ENCODE data around the gene LRCOL1.

LRCOL1 gene

GRCh38 chr12:132658149-132658894 is 47.9 kb upstream of the LRCOL1 start:
- Histone ChIP-seq H3K36me3 (ENCODE audit: control insufficient read depth, low read length) (peaks cover 98% of the 10 kb centered on the region), H3K4me3 (ENCODE audit: low read length) (no peak overlapping the region), H3F3A (ENCODE audit: control insufficient read depth, insufficient read depth) (peaks cover 3% of the 10 kb centered on the region; the same call in 1 of the 2 replicates), H3K4me2 (ENCODE audit: low read length) (no peak overlapping the region), H3K27me3 (ENCODE audit: control insufficient read depth, low read length) (no peaks in the 10 kb centered on the region), H3K9me3 (ENCODE audit: control insufficient read depth, insufficient read depth, low read length) (no peaks in the 10 kb centered on the region), H3K4me1 (ENCODE audit: control insufficient read depth, low read length) (no peaks in the 10 kb centered on the region), H3K27ac (ENCODE audit: low read depth, low read length) (no peak overlapping the region), H3K9me2 (replicated peaks; ENCODE audit: control insufficient read depth, low read length) (no peaks in the 10 kb centered on the region), H3K79me2 (ENCODE audit: control insufficient read depth, low read length) (0 out of 2 replicates have a peak, but pooled peaks cover 6% of the 10 kb centered on the region), H4K20me1 (ENCODE audit: control insufficient read depth, insufficient read depth, low read depth, low read length) (no peaks in the 10 kb centered on the region)
- TF ChIP-seq CTCF (IDR thresholded peaks at IDR 0.05; ENCODE audit: low read depth, low read length, poor library complexity, severe bottlenecking): no peak
- no peak for TF ChIP-seq EZH2phosphoT487 (IDR thresholded peaks at IDR 0.05; ENCODE audit: borderline replicate concordance, low read length)

GRCh38 chr12:132657004-132657727 is 46.8 kb upstream of the LRCOL1 start:
- TF ChIP-seq CTCF (IDR thresholded peaks at IDR 0.05; ENCODE audit: low read depth, low read length, poor library complexity, severe bottlenecking): no peak
- TF ChIP-seq EZH2phosphoT487 (IDR thresholded peaks at IDR 0.05; ENCODE audit: borderline replicate concordance, low read length): no peak
- peaks cover 3% of the 10 kb centered on the region; the same call in 1 of the 2 replicates for H3F3A ChIP-seq (ENCODE audit: control insufficient read depth, insufficient read depth)
- H4K20me1 ChIP-seq (ENCODE audit: control insufficient read depth, insufficient read depth, low read depth, low read length): no peaks in the 10 kb centered on the region
- no peak overlapping the region for H3K4me3 ChIP-seq (ENCODE audit: low read length)
- H3K4me1 ChIP-seq (ENCODE audit: control insufficient read depth, low read length): no peaks in the 10 kb centered on the region
- H3K79me2 ChIP-seq (ENCODE audit: control insufficient read depth, low read length): no peaks in the 10 kb centered on the region
- H3K4me2 ChIP-seq (ENCODE audit: low read length): no peak overlapping the region
- no peak overlapping the region for H3K27ac ChIP-seq (ENCODE audit: low read depth, low read length)
- H3K9me3 ChIP-seq (ENCODE audit: control insufficient read depth, insufficient read depth, low read length): no peaks in the 10 kb centered on the region
- peaks cover 98% of the 10 kb centered on the region for H3K36me3 ChIP-seq (ENCODE audit: control insufficient read depth, low read length)
- no peaks in the 10 kb centered on the region for H3K27me3 ChIP-seq (ENCODE audit: control insufficient read depth, low read length)
- no peaks in the 10 kb centered on the region for H3K9me2 ChIP-seq (replicated peaks; ENCODE audit: control insufficient read depth, low read length)

DNA sequence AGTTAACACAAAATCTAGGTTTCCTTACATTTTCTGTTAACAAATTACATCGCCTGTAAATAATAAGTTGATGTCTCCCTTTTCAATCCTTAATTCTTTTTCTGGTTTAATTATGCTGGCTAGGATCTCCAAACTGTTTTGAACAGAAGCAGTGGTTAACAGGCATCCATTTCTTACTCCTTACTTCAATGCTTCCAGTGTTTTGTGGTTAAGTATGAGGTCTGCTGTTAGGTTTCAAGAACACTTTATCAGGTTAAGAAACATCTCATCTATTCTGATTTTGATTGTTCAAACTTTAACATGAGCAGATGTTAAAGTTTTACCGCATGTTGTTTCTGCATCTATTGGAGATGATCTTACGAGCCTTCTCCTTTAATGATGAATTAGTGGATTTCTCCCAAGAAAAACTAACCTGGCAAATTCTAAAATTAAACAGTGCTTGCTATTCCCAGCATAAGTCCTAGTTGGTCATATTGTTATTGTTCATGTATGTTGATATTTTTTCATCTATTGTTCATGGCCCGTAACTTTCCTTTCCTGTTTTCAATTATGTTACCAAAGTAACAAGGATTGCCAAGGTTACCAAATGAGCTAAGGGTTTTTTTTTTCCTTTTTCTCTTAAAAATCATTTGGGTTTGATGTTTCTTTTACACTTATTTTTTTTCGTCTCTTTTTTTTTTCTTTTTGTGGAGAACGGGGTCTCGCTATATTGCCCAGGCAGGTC is 43.3 kb upstream of the LRCOL1 start:
- Histone ChIP-seq H3K27ac (ENCODE audit: low read depth, low read length) (no peak overlapping the region), H3K79me2 (ENCODE audit: control insufficient read depth, low read length) (no peaks in the 10 kb centered on the region), H3K27me3 (ENCODE audit: control insufficient read depth, low read length) (no peaks in the 10 kb centered on the region), H3K9me2 (replicated peaks; ENCODE audit: control insufficient read depth, low read length) (no peaks in the 10 kb centered on the region), H3K4me1 (ENCODE audit: control insufficient read depth, low read length) (no peaks in the 10 kb centered on the region), H3K4me3 (ENCODE audit: low read length) (no peak overlapping the region), H3K9me3 (ENCODE audit: control insufficient read depth, insufficient read depth, low read length) (no peaks in the 10 kb centered on the region), H4K20me1 (ENCODE audit: control insufficient read depth, insufficient read depth, low read depth, low read length) (0 out of 2 replicates have a peak, but pooled peaks cover 6% of the 10 kb centered on the region), H3K36me3 (ENCODE audit: control insufficient read depth, low read length) (peaks cover 97% of the 10 kb centered on the region), H3K4me2 (ENCODE audit: low read length) (no peak overlapping the region), H3F3A (ENCODE audit: control insufficient read depth, insufficient read depth) (peaks cover 3% of the 10 kb centered on the region; the same call in 1 of the 2 replicates)
- TF ChIP-seq EZH2phosphoT487 (IDR thresholded peaks at IDR 0.05; ENCODE audit: borderline replicate concordance, low read length) (no peak), CTCF (IDR thresholded peaks at IDR 0.05; ENCODE audit: low read depth, low read length, poor library complexity, severe bottlenecking) (no peak)

Data from DOHH2 (cell line).